ENCODE measurements around the gene SMIM44. TPM values are rescaled to one million over a fixed set of nuclear protein-coding genes. Genes with fewer than 3 reads are reported as not detected.

Gene SMIM44
- total and polyA plus RNA-seq, 9 of the 15 experiments (the other 6 are each of a cell fraction or from before 2014, with no cell fraction given): not detected

GRCh38 chr19:3500429-3501101 lies 17.3 kb upstream of the SMIM44 start, which contains the start of gene DOHH (continued):
- TF ChIP-seq ID3 (CRISPR knock-in tag; IDR thresholded peaks at IDR 0.05) (no peak), ID3 (tag; IDR thresholded peaks at IDR 0.05) (peak; percentile 76; the same call in 1 of the 2 replicates), CHCHD3 (CRISPR knock-in tag; IDR thresholded peaks at IDR 0.05) (no peak), HDAC2 (IDR thresholded peaks at IDR 0.05) (peak; percentile 75; the same call in 1 of the 2 replicates), TEAD2 (tag; IDR thresholded peaks at IDR 0.05) (no peak), NR2C1 (IDR thresholded peaks at IDR 0.05) (no peak), NR2C1 (tag; IDR thresholded peaks at IDR 0.05) (no peak), CGGBP1 (CRISPR knock-in tag; IDR thresholded peaks at IDR 0.05) (no peak; the same call in 1 of the 2 replicates), JUND (IDR thresholded peaks at IDR 0.05; ENCODE audit: borderline replicate concordance, low read depth, low read length) (peak; percentile 98), JUND (tag; IDR thresholded peaks at IDR 0.05; ENCODE audit: borderline replicate concordance, low read depth, low read length) (peak; percentile 18; the same call in 2 of the 3 replicates), ATF1 (CRISPR knock-in tag; IDR thresholded peaks at IDR 0.05) (no peak), ATF1 (tag; IDR thresholded peaks at IDR 0.05) (peak; percentile 72), DIDO1 (tag; IDR thresholded peaks at IDR 0.05; ENCODE audit: low read depth) (peak; percentile 92), HLTF (IDR thresholded peaks at IDR 0.05) (no peak), CHD4 (IDR thresholded peaks at IDR 0.05; ENCODE audit: insufficient read depth, insufficient replicate concordance, low read depth, low read length, poor library complexity, severe bottlenecking) (no peak), ETV1 (tag; conservative IDR thresholded peaks at IDR 0.05; ENCODE audit: low read depth) (no peak), TAF1 (IDR thresholded peaks at IDR 0.05; ENCODE audit: control insufficient read depth, extremely low read depth, insufficient read depth, low read length, severe bottlenecking) (peak; percentile 98), CREB3 (tag; conservative IDR thresholded peaks at IDR 0.05; ENCODE audit: low read depth) (no peak), MBD2 (IDR thresholded peaks at IDR 0.05; ENCODE audit: borderline replicate concordance, low read depth) (peak; percentile 99), HDGF (IDR thresholded peaks at IDR 0.05) (no peak), IRF9 (tag; IDR thresholded peaks at IDR 0.05) (no peak), GTF2F1 (IDR thresholded peaks at IDR 0.05; ENCODE audit: low read depth, low read length) (no peak), ZFPM2 (CRISPR knock-in tag; IDR thresholded peaks at IDR 0.05) (no peak), MTA3 (IDR thresholded peaks at IDR 0.05; ENCODE audit: borderline replicate concordance) (peak; percentile 95; the same call in 1 of the 2 replicates), ZZZ3 (IDR thresholded peaks at IDR 0.05) (no peak), ZBTB8A (IDR thresholded peaks at IDR 0.05; ENCODE audit: partially characterized antibody) (no peak), MTA1 (IDR thresholded peaks at IDR 0.05; ENCODE audit: borderline replicate concordance) (no peak), RFX5 (IDR thresholded peaks at IDR 0.05; ENCODE audit: low read depth, low read length) (no peak), FUS (optimal IDR thresholded peaks at IDR 0.05; ENCODE audit: low read depth, low read length) (no peak), RBM22 (IDR thresholded peaks at IDR 0.05; ENCODE audit: low read depth, low read length, poor library complexity, severe bottlenecking) (peak; percentile 74)

All from K562 (cell line).